ENCODE results near the gene MOCS2. TPM values are rescaled to one million over a fixed set of nuclear protein-coding genes. Genes with fewer than 3 reads are reported as not detected.

The MOCS2 gene
- total RNA-seq, 1 experiment from 2014 or later, result 14.4 TPM

DNA sequence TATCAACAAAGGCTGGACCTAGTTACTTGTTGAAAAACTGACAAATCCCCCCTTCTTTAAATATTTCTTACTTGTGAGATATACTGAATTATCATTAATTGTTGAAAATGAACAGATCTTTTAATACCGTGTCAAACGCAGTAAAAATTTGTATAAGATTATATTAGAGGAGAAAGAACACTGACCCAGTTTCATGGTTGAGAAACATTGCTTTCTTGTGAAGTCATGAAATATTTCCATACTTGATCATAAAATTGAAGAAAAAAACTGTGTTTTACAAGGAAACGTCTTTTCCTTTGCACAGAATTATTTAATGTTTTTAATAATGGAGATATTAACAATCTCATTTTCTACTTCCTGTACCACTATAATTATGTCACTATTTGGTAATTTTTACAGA, 45.8 kb downstream of the MOCS2 start (continued):
- TF ChIP-seq, protein P1, sequence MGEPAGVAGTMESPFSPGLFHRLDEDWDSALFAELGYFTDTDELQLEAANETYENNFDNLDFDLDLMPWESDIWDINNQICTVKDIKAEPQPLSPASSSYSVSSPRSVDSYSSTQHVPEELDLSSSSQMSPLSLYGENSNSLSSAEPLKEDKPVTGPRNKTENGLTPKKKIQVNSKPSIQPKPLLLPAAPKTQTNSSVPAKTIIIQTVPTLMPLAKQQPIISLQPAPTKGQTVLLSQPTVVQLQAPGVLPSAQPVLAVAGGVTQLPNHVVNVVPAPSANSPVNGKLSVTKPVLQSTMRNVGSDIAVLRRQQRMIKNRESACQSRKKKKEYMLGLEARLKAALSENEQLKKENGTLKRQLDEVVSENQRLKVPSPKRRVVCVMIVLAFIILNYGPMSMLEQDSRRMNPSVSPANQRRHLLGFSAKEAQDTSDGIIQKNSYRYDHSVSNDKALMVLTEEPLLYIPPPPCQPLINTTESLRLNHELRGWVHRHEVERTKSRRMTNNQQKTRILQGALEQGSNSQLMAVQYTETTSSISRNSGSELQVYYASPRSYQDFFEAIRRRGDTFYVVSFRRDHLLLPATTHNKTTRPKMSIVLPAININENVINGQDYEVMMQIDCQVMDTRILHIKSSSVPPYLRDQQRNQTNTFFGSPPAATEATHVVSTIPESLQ (CRISPR knock-in tag; IDR thresholded peaks at IDR 0.05), result no peak
- TF ChIP-seq, protein P2, sequence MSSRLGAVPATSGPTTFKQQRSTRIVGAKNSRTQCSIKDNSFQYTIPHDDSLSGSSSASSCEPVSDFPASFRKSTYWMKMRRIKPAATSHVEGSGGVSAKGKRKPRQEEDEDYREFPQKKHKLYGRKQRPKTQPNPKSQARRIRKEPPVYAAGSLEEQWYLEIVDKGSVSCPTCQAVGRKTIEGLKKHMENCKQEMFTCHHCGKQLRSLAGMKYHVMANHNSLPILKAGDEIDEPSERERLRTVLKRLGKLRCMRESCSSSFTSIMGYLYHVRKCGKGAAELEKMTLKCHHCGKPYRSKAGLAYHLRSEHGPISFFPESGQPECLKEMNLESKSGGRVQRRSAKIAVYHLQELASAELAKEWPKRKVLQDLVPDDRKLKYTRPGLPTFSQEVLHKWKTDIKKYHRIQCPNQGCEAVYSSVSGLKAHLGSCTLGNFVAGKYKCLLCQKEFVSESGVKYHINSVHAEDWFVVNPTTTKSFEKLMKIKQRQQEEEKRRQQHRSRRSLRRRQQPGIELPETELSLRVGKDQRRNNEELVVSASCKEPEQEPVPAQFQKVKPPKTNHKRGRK (CRISPR knock-in tag; IDR thresholded peaks at IDR 0.05; ENCODE audit: borderline replicate concordance), result no peak
- no peak for TF ChIP-seq ZNF671 (CRISPR knock-in tag; IDR thresholded peaks at IDR 0.05)
- no peak for TF ChIP-seq GABPB1 (CRISPR knock-in tag; IDR thresholded peaks at IDR 0.05)

DNA sequence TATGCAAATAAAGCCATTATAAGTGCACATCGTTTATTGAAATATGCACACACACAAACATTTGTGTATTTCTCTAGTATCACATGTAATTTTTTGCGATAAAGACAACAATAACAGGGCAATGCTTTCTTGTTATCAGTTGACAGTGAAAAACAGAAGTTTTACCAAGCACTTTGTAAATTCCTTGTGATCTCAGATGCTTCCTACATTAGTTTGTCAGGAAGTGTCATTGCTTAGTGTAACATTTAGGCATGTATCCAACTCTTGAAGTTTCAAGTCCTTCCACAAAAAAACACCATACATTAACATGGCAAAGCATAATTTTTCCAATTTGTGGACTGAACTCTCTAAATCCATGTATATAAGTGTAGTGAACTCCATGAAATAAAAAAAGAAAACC, 46.4 kb downstream of the MOCS2 start:
- TF ChIP-seq, protein P3, sequence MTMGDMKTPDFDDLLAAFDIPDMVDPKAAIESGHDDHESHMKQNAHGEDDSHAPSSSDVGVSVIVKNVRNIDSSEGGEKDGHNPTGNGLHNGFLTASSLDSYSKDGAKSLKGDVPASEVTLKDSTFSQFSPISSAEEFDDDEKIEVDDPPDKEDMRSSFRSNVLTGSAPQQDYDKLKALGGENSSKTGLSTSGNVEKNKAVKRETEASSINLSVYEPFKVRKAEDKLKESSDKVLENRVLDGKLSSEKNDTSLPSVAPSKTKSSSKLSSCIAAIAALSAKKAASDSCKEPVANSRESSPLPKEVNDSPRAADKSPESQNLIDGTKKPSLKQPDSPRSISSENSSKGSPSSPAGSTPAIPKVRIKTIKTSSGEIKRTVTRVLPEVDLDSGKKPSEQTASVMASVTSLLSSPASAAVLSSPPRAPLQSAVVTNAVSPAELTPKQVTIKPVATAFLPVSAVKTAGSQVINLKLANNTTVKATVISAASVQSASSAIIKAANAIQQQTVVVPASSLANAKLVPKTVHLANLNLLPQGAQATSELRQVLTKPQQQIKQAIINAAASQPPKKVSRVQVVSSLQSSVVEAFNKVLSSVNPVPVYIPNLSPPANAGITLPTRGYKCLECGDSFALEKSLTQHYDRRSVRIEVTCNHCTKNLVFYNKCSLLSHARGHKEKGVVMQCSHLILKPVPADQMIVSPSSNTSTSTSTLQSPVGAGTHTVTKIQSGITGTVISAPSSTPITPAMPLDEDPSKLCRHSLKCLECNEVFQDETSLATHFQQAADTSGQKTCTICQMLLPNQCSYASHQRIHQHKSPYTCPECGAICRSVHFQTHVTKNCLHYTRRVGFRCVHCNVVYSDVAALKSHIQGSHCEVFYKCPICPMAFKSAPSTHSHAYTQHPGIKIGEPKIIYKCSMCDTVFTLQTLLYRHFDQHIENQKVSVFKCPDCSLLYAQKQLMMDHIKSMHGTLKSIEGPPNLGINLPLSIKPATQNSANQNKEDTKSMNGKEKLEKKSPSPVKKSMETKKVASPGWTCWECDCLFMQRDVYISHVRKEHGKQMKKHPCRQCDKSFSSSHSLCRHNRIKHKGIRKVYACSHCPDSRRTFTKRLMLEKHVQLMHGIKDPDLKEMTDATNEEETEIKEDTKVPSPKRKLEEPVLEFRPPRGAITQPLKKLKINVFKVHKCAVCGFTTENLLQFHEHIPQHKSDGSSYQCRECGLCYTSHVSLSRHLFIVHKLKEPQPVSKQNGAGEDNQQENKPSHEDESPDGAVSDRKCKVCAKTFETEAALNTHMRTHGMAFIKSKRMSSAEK (CRISPR knock-in tag; IDR thresholded peaks at IDR 0.05; ENCODE audit: borderline replicate concordance), result no peak
- TF ChIP-seq NR3C1 (CRISPR knock-in tag; conservative IDR thresholded peaks at IDR 0.05; ENCODE audit: low read depth), result no peak
- no peak for TF ChIP-seq GRHL2 (CRISPR knock-in tag; IDR thresholded peaks at IDR 0.05; ENCODE audit: insufficient replicate concordance, severe bottlenecking)
- TF ChIP-seq, protein P4, sequence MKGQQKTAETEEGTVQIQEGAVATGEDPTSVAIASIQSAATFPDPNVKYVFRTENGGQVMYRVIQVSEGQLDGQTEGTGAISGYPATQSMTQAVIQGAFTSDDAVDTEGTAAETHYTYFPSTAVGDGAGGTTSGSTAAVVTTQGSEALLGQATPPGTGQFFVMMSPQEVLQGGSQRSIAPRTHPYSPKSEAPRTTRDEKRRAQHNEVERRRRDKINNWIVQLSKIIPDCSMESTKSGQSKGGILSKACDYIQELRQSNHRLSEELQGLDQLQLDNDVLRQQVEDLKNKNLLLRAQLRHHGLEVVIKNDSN (CRISPR knock-in tag; IDR thresholded peaks at IDR 0.05), result no peak
- no peak for TF ChIP-seq PRRX2 (CRISPR knock-in tag; IDR thresholded peaks at IDR 0.05)
- no peak for TF ChIP-seq ZNF232 (CRISPR knock-in tag; IDR thresholded peaks at IDR 0.05)
- no peak for TF ChIP-seq CBFB (CRISPR knock-in tag; IDR thresholded peaks at IDR 0.05; ENCODE audit: low read depth)
- no peak for TF ChIP-seq ZNF416 (CRISPR knock-in tag; IDR thresholded peaks at IDR 0.05)
- Mint-ChIP-seq H3K4me1 (no peaks in the 10 kb centered on the region), H3K36me3 (no peaks in the 10 kb centered on the region), H3K27me3 (ENCODE audit: low read depth) (no peaks in the 10 kb centered on the region), H3K4me3 (no peak overlapping the region), H3K9me3 (no peaks in the 10 kb centered on the region), H3K27ac (no peak overlapping the region)
- ATAC-seq (no peak), DNase-seq (ENCODE audit: low spot score) (no peak)
- POLR2A ChIA-PET, result no interaction called here
- CTCF ChIA-PET, result no interaction called here

DNA sequence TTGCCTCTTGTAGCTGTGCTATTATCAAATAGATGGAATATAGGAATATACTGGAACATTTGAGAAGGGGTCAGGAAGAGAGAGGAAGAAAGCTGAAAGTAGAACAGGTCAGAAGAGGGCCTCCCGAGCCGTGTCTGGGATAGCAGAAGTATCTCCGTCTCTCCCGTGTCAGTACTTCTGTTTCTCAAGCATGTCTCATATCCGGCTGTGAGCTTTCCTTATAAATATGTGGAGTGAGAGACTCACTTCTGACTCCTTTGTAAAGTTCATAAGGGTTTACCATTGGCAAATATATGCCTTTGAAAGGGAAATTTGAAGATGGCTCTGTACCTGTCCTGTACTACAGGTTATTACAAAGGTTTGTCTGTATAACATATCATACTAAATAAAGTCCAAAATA, 50.3 kb downstream of the MOCS2 start:
- no peaks in the 10 kb centered on the region for H3K27me3 Mint-ChIP-seq (ENCODE audit: low read depth)
- no peak overlapping the region for H3K4me3 Mint-ChIP-seq
- ChIA-PET POLR2A (no interaction called here), CTCF (no interaction called here)
- no peaks in the 10 kb centered on the region for H3K4me1 Mint-ChIP-seq
- H3K27ac Mint-ChIP-seq, result no peak overlapping the region
- ATAC-seq (no peak), DNase-seq (ENCODE audit: low spot score) (no peak)
- no peaks in the 10 kb centered on the region for H3K36me3 Mint-ChIP-seq
- no peaks in the 10 kb centered on the region for H3K9me3 Mint-ChIP-seq
- TF ChIP-seq RORB (CRISPR knock-in tag; IDR thresholded peaks at IDR 0.05) (no peak), SOX15 (CRISPR knock-in tag; IDR thresholded peaks at IDR 0.05) (no peak), HMGA2 (CRISPR knock-in tag; IDR thresholded peaks at IDR 0.05) (no peak), JUN (CRISPR knock-in tag; IDR thresholded peaks at IDR 0.05) (no peak), NFE2L1 (CRISPR knock-in tag; IDR thresholded peaks at IDR 0.05) (no peak), ZNF317 (CRISPR knock-in tag; IDR thresholded peaks at IDR 0.05; ENCODE audit: borderline replicate concordance, low read depth) (no peak), NR2C2 (CRISPR knock-in tag; IDR thresholded peaks at IDR 0.05) (no peak)
- TF ChIP-seq, protein P5, sequence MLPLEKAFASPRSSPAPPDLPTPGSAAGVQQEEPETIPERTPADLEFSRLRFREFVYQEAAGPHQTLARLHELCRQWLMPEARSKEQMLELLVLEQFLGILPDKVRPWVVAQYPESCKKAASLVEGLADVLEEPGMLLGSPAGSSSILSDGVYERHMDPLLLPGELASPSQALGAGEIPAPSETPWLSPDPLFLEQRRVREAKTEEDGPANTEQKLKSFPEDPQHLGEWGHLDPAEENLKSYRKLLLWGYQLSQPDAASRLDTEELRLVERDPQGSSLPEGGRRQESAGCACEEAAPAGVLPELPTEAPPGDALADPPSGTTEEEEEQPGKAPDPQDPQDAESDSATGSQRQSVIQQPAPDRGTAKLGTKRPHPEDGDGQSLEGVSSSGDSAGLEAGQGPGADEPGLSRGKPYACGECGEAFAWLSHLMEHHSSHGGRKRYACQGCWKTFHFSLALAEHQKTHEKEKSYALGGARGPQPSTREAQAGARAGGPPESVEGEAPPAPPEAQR (CRISPR knock-in tag; IDR thresholded peaks at IDR 0.05), result no peak
- TF ChIP-seq, protein P6, sequence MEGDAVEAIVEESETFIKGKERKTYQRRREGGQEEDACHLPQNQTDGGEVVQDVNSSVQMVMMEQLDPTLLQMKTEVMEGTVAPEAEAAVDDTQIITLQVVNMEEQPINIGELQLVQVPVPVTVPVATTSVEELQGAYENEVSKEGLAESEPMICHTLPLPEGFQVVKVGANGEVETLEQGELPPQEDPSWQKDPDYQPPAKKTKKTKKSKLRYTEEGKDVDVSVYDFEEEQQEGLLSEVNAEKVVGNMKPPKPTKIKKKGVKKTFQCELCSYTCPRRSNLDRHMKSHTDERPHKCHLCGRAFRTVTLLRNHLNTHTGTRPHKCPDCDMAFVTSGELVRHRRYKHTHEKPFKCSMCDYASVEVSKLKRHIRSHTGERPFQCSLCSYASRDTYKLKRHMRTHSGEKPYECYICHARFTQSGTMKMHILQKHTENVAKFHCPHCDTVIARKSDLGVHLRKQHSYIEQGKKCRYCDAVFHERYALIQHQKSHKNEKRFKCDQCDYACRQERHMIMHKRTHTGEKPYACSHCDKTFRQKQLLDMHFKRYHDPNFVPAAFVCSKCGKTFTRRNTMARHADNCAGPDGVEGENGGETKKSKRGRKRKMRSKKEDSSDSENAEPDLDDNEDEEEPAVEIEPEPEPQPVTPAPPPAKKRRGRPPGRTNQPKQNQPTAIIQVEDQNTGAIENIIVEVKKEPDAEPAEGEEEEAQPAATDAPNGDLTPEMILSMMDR (IDR thresholded peaks at IDR 0.05), result no peak
- TF ChIP-seq, protein P7, sequence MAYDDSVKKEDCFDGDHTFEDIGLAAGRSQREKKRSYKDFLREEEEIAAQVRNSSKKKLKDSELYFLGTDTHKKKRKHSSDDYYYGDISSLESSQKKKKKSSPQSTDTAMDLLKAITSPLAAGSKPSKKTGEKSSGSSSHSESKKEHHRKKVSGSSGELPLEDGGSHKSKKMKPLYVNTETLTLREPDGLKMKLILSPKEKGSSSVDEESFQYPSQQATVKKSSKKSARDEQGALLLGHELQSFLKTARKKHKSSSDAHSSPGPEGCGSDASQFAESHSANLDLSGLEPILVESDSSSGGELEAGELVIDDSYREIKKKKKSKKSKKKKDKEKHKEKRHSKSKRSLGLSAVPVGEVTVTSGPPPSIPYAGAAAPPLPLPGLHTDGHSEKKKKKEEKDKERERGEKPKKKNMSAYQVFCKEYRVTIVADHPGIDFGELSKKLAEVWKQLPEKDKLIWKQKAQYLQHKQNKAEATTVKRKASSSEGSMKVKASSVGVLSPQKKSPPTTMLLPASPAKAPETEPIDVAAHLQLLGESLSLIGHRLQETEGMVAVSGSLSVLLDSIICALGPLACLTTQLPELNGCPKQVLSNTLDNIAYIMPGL (CRISPR knock-in tag; IDR thresholded peaks at IDR 0.05), result no peak

All from WTC11 (cell line).